Measurements from ENCODE around the gene LIMCH1.

Gene LIMCH1

DNA sequence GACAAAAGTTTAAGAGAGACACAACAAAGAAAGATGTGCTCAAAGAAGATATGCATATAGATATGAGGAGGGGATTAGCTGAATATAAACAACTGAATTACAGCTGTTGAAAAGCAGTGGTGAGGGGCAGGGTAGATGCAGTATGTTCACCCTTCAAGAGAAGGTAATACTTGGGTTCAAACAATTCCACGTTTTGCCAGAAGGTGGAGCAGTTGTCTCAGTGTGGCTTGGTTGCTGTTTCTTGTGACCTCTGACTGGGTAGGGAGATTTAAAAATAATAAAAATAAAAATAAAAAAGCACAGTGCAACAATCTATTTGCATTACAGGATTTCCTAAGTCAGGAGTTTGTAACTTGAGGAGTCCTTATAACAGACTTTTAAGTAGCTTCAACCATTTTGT lies 187.3 kb downstream of the LIMCH1 start:
- DNase-seq (ENCODE audit: low spot score), result no peak
- H3K27me3 ChIP-seq (ENCODE audit: control insufficient read depth in 3 of 3, insufficient read depth in 3 of 3, low read depth in 1 of 3, low read length in 3 of 3), result peaks cover 0 to 42% (median 0%) of the 10 kb centered on the region in 3 experiments
- WGBS, 2 donors (ENCODE audit: extremely low coverage in 2 of 2, insufficient read length in 2 of 2, insufficient replicate concordance in 1 of 2), result no CpG with 5 or more reads among the region's 1 CpG

DNA sequence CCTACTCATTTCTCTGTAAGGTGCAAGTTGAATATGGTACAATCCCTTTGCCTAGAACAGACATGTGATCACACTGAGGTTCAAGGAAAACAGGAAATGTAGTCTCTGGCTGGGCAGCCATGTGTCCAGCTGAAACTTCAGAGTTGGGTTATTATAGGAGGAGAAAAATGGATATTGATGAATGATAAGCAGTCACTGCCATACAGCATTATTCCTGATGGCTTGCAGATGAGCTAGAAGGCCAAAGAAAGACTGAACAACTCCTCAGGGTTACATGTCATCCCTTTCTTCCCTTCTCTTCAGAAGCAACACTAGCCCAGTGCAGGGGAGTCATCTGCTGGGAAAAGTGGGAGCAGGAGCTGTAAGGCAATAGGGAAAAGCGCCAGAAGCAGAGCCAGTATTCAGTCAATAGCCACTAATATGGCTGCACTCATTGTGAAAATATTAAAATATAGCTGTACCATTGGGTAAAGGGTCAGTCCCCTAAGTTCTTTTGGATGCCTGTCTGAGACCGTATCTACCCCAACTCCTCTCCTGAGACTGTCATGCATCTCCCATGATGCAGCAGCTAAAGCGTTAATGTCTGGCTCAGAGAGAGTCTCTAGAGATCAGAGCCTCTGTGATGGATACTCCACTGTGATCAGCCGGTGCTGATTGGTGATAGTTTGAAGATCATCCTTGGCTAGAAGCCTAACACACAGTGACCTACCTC lies 190.1 kb downstream of the LIMCH1 start:
- Histone ChIP-seq H3K27me3 (ENCODE audit: control insufficient read depth in 3 of 3, insufficient read depth in 3 of 3, low read depth in 1 of 3, low read length in 3 of 3) (peaks cover 0 to 52% (median 0%) of the 10 kb centered on the region in 3 experiments), H3K27ac (replicated peaks; ENCODE audit: low read length) (no peak overlapping the region), H2BK12ac (ENCODE audit: low read length) (no peak overlapping the region), H4K91ac (ENCODE audit: low read depth, low read length, poor library complexity) (no peak overlapping the region), H3K36me3 (replicated peaks in 1 of 2; ENCODE audit: control insufficient read depth in 2 of 2, insufficient read depth in 2 of 2, low read length in 2 of 2) (no peaks in the 10 kb centered on the region), H3K4ac (ENCODE audit: low read length) (no peak overlapping the region), H3K9me3 (replicated peaks in 1 of 2; ENCODE audit: control insufficient read depth in 2 of 2, insufficient read depth in 1 of 2, low read depth in 1 of 2, low read length in 2 of 2) (peaks cover 0 to 4% of the 10 kb centered on the region in 2 donors), H3K18ac (ENCODE audit: low read length) (no peak overlapping the region), H3K79me1 (ENCODE audit: low read depth, low read length) (no peaks in the 10 kb centered on the region), H3K4me2 (ENCODE audit: insufficient read depth, low read length, poor library complexity, severe bottlenecking) (no peak overlapping the region), H3K4me1 (ENCODE audit: control insufficient read depth in 2 of 2, insufficient read depth in 1 of 2, low read depth in 1 of 2, low read length in 2 of 2) (no peaks in the 10 kb centered on the region), H3K23ac (ENCODE audit: low read depth, low read length, poor library complexity) (no peak overlapping the region), H2BK15ac (ENCODE audit: low read length) (no peak overlapping the region), H3K9ac (ENCODE audit: low read depth, low read length, poor library complexity) (no peak overlapping the region), H2AFZ (ENCODE audit: low read length) (no peak overlapping the region), H4K8ac (ENCODE audit: low read depth, low read length) (no peak overlapping the region), H2AK5ac (ENCODE audit: low read depth, low read length) (no peak overlapping the region), H2BK5ac (ENCODE audit: low read length) (no peak overlapping the region), H2BK120ac (ENCODE audit: low read depth, low read length) (no peak overlapping the region), H3K14ac (ENCODE audit: low read length) (no peak overlapping the region), H3K4me3 (ENCODE audit: low read length in 2 of 2) (no peak overlapping the region)
- no CpG with 5 or more reads among the region's 4 CpGs for WGBS, 2 donors (ENCODE audit: extremely low coverage in 2 of 2, insufficient read length in 2 of 2, insufficient replicate concordance in 1 of 2)
- no peak for DNase-seq (ENCODE audit: low spot score)

More for the DNA sequence above, 187.3 kb downstream of the LIMCH1 start:
- Histone ChIP-seq H3K4me1 (ENCODE audit: control insufficient read depth in 2 of 2, insufficient read depth in 1 of 2, low read depth in 1 of 2, low read length in 2 of 2) (no peaks in the 10 kb centered on the region), H2BK12ac (ENCODE audit: low read length) (no peak overlapping the region), H3K4ac (ENCODE audit: low read length) (no peak overlapping the region), H3K4me3 (ENCODE audit: low read length in 2 of 2) (no peak overlapping the region), H2BK15ac (ENCODE audit: low read length) (no peak overlapping the region), H3K4me2 (ENCODE audit: insufficient read depth, low read length, poor library complexity, severe bottlenecking) (no peak overlapping the region), H3K36me3 (replicated peaks in 1 of 2; ENCODE audit: control insufficient read depth in 2 of 2, insufficient read depth in 2 of 2, low read length in 2 of 2) (no peaks in the 10 kb centered on the region), H2AK5ac (ENCODE audit: low read depth, low read length) (no peak overlapping the region), H4K8ac (ENCODE audit: low read depth, low read length) (no peak overlapping the region), H3K79me1 (ENCODE audit: low read depth, low read length) (no peaks in the 10 kb centered on the region), H4K91ac (ENCODE audit: low read depth, low read length, poor library complexity) (no peak overlapping the region), H3K23ac (ENCODE audit: low read depth, low read length, poor library complexity) (no peak overlapping the region), H3K18ac (ENCODE audit: low read length) (no peak overlapping the region), H2BK120ac (ENCODE audit: low read depth, low read length) (no peak overlapping the region), H3K9me3 (replicated peaks in 1 of 2; ENCODE audit: control insufficient read depth in 2 of 2, insufficient read depth in 1 of 2, low read depth in 1 of 2, low read length in 2 of 2) (peaks cover 0 to 4% of the 10 kb centered on the region in 2 donors), H3K27ac (replicated peaks; ENCODE audit: low read length) (no peak overlapping the region), H2BK5ac (ENCODE audit: low read length) (no peak overlapping the region), H3K9ac (ENCODE audit: low read depth, low read length, poor library complexity) (no peak overlapping the region), H2AFZ (ENCODE audit: low read length) (no peak overlapping the region), H3K14ac (ENCODE audit: low read length) (no peak overlapping the region)

DNA sequence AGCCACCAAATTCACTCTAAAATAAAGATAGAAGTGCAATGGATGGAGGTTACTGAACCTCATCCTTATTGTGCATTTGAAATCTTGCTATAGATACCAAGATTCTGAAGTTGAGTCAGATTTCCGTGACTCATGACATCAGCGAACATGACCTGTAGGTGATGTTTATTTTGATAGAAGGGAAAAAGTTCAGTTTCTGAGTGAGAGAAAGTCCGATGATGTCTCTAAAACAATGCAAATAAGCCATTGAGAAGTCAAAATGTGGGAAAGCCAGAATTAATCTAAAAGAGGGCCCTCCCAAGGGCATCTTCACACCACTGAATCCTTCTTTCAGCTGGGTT lies 190.6 kb downstream of the LIMCH1 start:
- Histone ChIP-seq H3K4me1 (ENCODE audit: control insufficient read depth in 2 of 2, insufficient read depth in 1 of 2, low read depth in 1 of 2, low read length in 2 of 2) (no peaks in the 10 kb centered on the region), H3K27ac (replicated peaks; ENCODE audit: low read length) (no peak overlapping the region), H3K27me3 (ENCODE audit: control insufficient read depth in 3 of 3, insufficient read depth in 3 of 3, low read depth in 1 of 3, low read length in 3 of 3) (peaks cover 0 to 58% (median 0%) of the 10 kb centered on the region in 3 experiments), H3K4ac (ENCODE audit: low read length) (no peak overlapping the region), H3K14ac (ENCODE audit: low read length) (no peak overlapping the region), H3K4me3 (ENCODE audit: low read length in 2 of 2) (no peak overlapping the region), H3K23ac (ENCODE audit: low read depth, low read length, poor library complexity) (no peak overlapping the region), H2BK15ac (ENCODE audit: low read length) (no peak overlapping the region), H3K36me3 (replicated peaks in 1 of 2; ENCODE audit: control insufficient read depth in 2 of 2, insufficient read depth in 2 of 2, low read length in 2 of 2) (no peaks in the 10 kb centered on the region), H3K9ac (ENCODE audit: low read depth, low read length, poor library complexity) (no peak overlapping the region), H4K91ac (ENCODE audit: low read depth, low read length, poor library complexity) (no peak overlapping the region), H3K79me1 (ENCODE audit: low read depth, low read length) (no peaks in the 10 kb centered on the region), H2BK12ac (ENCODE audit: low read length) (no peak overlapping the region), H2AK5ac (ENCODE audit: low read depth, low read length) (no peak overlapping the region), H3K18ac (ENCODE audit: low read length) (no peak overlapping the region), H3K4me2 (ENCODE audit: insufficient read depth, low read length, poor library complexity, severe bottlenecking) (no peak overlapping the region), H2BK120ac (ENCODE audit: low read depth, low read length) (no peak overlapping the region), H4K8ac (ENCODE audit: low read depth, low read length) (no peak overlapping the region), H2AFZ (ENCODE audit: low read length) (no peak overlapping the region), H3K9me3 (replicated peaks in 1 of 2; ENCODE audit: control insufficient read depth in 2 of 2, insufficient read depth in 1 of 2, low read depth in 1 of 2, low read length in 2 of 2) (peaks cover 0 to 4% of the 10 kb centered on the region in 2 donors), H2BK5ac (ENCODE audit: low read length) (no peak overlapping the region)
- no peak for DNase-seq (ENCODE audit: low spot score)
- WGBS, 2 donors (ENCODE audit: extremely low coverage in 2 of 2, insufficient read length in 2 of 2, insufficient replicate concordance in 1 of 2), result no CpG with 5 or more reads among the region's 3 CpGs

DNA sequence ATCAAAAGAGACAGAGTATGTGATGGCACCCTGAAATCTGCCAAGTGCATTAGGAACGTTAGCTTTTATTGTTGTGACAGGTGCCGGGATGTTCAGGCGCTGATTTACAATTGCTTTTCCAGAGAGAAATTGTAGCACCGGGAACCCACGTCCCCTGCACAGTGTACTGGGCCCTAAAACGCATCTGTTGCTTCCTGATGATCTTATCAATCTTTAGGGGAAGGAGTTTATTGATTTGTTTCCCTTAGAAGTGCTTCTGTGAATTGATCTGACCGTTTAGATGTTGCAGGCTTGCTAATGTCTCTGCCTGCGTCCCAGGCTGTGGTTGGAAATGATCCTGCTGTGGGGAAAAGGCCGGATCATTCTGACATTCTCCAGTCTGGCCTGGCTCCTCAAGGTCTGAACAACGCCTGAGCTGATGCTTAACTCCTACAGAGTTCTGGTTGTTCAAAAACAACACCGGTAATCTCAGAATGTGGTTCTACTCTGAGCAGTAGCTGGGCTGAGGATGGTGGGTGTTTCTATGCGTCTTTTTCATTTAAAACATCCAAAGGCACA lies 193.7 kb downstream of the LIMCH1 start:
- Histone ChIP-seq H3K23ac (ENCODE audit: low read depth, low read length, poor library complexity) (no peak overlapping the region), H2BK120ac (ENCODE audit: low read depth, low read length) (no peak overlapping the region), H3K18ac (ENCODE audit: low read length) (no peak overlapping the region), H4K91ac (ENCODE audit: low read depth, low read length, poor library complexity) (no peak overlapping the region), H3K79me1 (ENCODE audit: low read depth, low read length) (no peaks in the 10 kb centered on the region), H3K36me3 (replicated peaks in 1 of 2; ENCODE audit: control insufficient read depth in 2 of 2, insufficient read depth in 2 of 2, low read length in 2 of 2) (no peaks in the 10 kb centered on the region), H3K9me3 (replicated peaks in 1 of 2; ENCODE audit: control insufficient read depth in 2 of 2, insufficient read depth in 1 of 2, low read depth in 1 of 2, low read length in 2 of 2) (no peaks in the 10 kb centered on the region), H2BK15ac (ENCODE audit: low read length) (no peak overlapping the region), H3K14ac (ENCODE audit: low read length) (no peak overlapping the region), H2AK5ac (ENCODE audit: low read depth, low read length) (no peak overlapping the region), H3K4me2 (ENCODE audit: insufficient read depth, low read length, poor library complexity, severe bottlenecking) (no peak overlapping the region), H2AFZ (ENCODE audit: low read length) (no peak overlapping the region), H3K4me1 (ENCODE audit: control insufficient read depth in 2 of 2, insufficient read depth in 1 of 2, low read depth in 1 of 2, low read length in 2 of 2) (no peaks in the 10 kb centered on the region), H3K9ac (ENCODE audit: low read depth, low read length, poor library complexity) (no peak overlapping the region), H2BK5ac (ENCODE audit: low read length) (no peak overlapping the region), H4K8ac (ENCODE audit: low read depth, low read length) (no peak overlapping the region), H3K4ac (ENCODE audit: low read length) (no peak overlapping the region), H3K27me3 (ENCODE audit: control insufficient read depth in 3 of 3, insufficient read depth in 3 of 3, low read depth in 1 of 3, low read length in 3 of 3) (peaks cover 0 to 58% (median 0%) of the 10 kb centered on the region in 3 experiments), H3K4me3 (ENCODE audit: low read length in 2 of 2) (no peak overlapping the region), H3K27ac (replicated peaks; ENCODE audit: low read length) (no peak overlapping the region), H2BK12ac (ENCODE audit: low read length) (no peak overlapping the region)
- DNase-seq (ENCODE audit: low spot score), result no peak
- no CpG with 5 or more reads among the region's 12 CpGs for WGBS, 2 donors (ENCODE audit: extremely low coverage in 2 of 2, insufficient read length in 2 of 2, insufficient replicate concordance in 1 of 2)
